ENCODE measurements around the gene KCNIP1.

GRCh38 chr5:170486371-170486770 is 17.4 kb upstream of the KCNIP1 start:
- TF ChIP-seq CTCF (IDR thresholded peaks at IDR 0.05) (no peak), POLR2A (IDR thresholded peaks at IDR 0.05) (no peak)

Measured in esophagus squamous epithelium (tissue), 4 donors.